Activated CD4-positive, alpha-beta memory T cell treated with anti-CD3 and anti-CD28 coated beads, Interleukin-2, amount 10 ng/mL, durations not matched to agents 7 days and 5 days (primary cell): ENCODE results near the gene TMEM132A. TPM values are rescaled to one million over a fixed set of nuclear protein-coding genes. Genes with fewer than 3 reads are reported as not detected.

Experiments
- CTCF ChIA-PET: fragments of 350-600 bp; sonication (Branson Sonifier 250); formaldehyde crosslinking; loops from one replicate; lab custom pipeline; 2021; ENCODE audit warnings: antibody characterized with exemption, inconsistent platforms; lab: Charles Lee
- POLR2A ChIA-PET: fragments of 350-600 bp; sonication (Branson Sonifier 250); formaldehyde crosslinking; loops from one replicate; lab custom pipeline; 2021; ENCODE audit warnings: antibody characterized with exemption; lab: Charles Lee
- DNase-seq: peaks from one replicate; pipeline ENCODE4 v3.0.0-alpha.2; 2020
- H3K27ac Mint-ChIP-seq: one replicate; pipeline ENCODE4 v1.8.0; 2021; ENCODE audit warnings: mild to moderate bottlenecking, mixed read lengths
- H3K27me3 Mint-ChIP-seq: one replicate; pipeline ENCODE4 v1.8.0; 2021; ENCODE audit warnings: mixed read lengths
- H3K36me3 Mint-ChIP-seq: one replicate; pipeline ENCODE4 v1.8.0; 2021; ENCODE audit warnings: low read depth, mixed read lengths
- H3K4me1 Mint-ChIP-seq: one replicate; pipeline ENCODE4 v1.8.0; 2021; ENCODE audit warnings: mixed read lengths
- H3K4me3 Mint-ChIP-seq: one replicate; pipeline ENCODE4 v1.8.0; 2021; ENCODE audit warnings: mild to moderate bottlenecking, mixed read lengths
- H3K9me3 Mint-ChIP-seq: one replicate; pipeline ENCODE4 v1.8.0; 2021; ENCODE audit warnings: mixed read lengths
- total RNA-seq, 2 experiments: library from RNA; stranded (reverse); gene quantifications; one replicate each; pipeline ENCODE4 v1.2.3, GENCODE V29; 2021

The TMEM132A gene
- total RNA-seq, 2 experiments from 2014 or later = 0.30 TPM; not detected in 1

- H3K36me3 Mint-ChIP-seq = peaks cover 19% of the 10 kb centered on the region
- H3K4me3 Mint-ChIP-seq = no peak overlapping the region
- no peak for DNase-seq
- H3K27me3 Mint-ChIP-seq = peaks cover 43% of the 10 kb centered on the region
- no peak overlapping the region for H3K27ac Mint-ChIP-seq
- CTCF ChIA-PET = no interaction called here
- POLR2A ChIA-PET = interaction anchor here (0.6 kb wide), 1 partner anchor 11 kb away, joined by 3 read pairs; no protein-coding TSS in a partner anchor
- no peaks in the 10 kb centered on the region for H3K9me3 Mint-ChIP-seq
- H3K4me1 Mint-ChIP-seq = peaks cover 15% of the 10 kb centered on the region
Measured at GRCh38 chr11:60926500-60926899, 2.2 kb downstream of the TMEM132A start.

- Mint-ChIP-seq H3K27me3 (peaks cover 43% of the 10 kb centered on the region), H3K4me1 (peaks cover 15% of the 10 kb centered on the region), H3K9me3 (no peaks in the 10 kb centered on the region), H3K4me3 (no peak overlapping the region), H3K27ac (no peak overlapping the region), H3K36me3 (peaks cover 15% of the 10 kb centered on the region)
- ChIA-PET POLR2A (no interaction called here), CTCF (no interaction called here)
- no peak for DNase-seq
Measured at GRCh38 chr11:60927061-60927592, 2.9 kb downstream of the TMEM132A start.

- Mint-ChIP-seq H3K4me1 (peaks cover 15% of the 10 kb centered on the region), H3K27ac (no peak overlapping the region), H3K27me3 (peaks cover 43% of the 10 kb centered on the region), H3K4me3 (no peak overlapping the region), H3K9me3 (no peaks in the 10 kb centered on the region), H3K36me3 (peaks cover 10% of the 10 kb centered on the region)
- CTCF ChIA-PET = no interaction called here
- POLR2A ChIA-PET = no interaction called here
- DNase-seq = no peak
Measured at GRCh38 chr11:60927600-60927999, 3.3 kb downstream of the TMEM132A start.

GRCh38 chr11:60928563-60929001, 4.3 kb downstream of the TMEM132A start:
- ChIA-PET CTCF (no interaction called here), POLR2A (interaction anchor here (1.2 kb wide), 1 partner anchor 9 kb away, joined by 3 read pairs; no protein-coding TSS in a partner anchor)
- Mint-ChIP-seq H3K27me3 (peaks cover 43% of the 10 kb centered on the region), H3K4me1 (peaks cover 13% of the 10 kb centered on the region), H3K9me3 (no peaks in the 10 kb centered on the region), H3K36me3 (peaks cover under 1% of the 10 kb centered on the region), H3K4me3 (no peak overlapping the region), H3K27ac (no peak overlapping the region)
- DNase-seq = no peak

GRCh38 chr11:60929764-60930163, 5.5 kb downstream of the TMEM132A start:
- ChIA-PET CTCF (interaction anchor here (0.8 to 0.9 kb wide), 2 partner anchors 10 to 14 kb away, joined by 3 read pairs; no protein-coding TSS in a partner anchor), POLR2A (interaction anchor here (1.3 kb wide), 1 partner anchor 13 kb away, joined by 4 read pairs; no protein-coding TSS in a partner anchor)
- Mint-ChIP-seq H3K4me1 (peaks cover 9% of the 10 kb centered on the region), H3K36me3 (no peaks in the 10 kb centered on the region), H3K27me3 (peaks cover 39% of the 10 kb centered on the region), H3K9me3 (no peaks in the 10 kb centered on the region), H3K27ac (no peak overlapping the region), H3K4me3 (no peak overlapping the region)
- no peak for DNase-seq

- no peaks in the 10 kb centered on the region for H3K36me3 Mint-ChIP-seq
- H3K4me3 Mint-ChIP-seq = no peak overlapping the region
- peaks cover 34% of the 10 kb centered on the region for H3K27me3 Mint-ChIP-seq
- POLR2A ChIA-PET = interaction anchor here (1.3 kb wide), 1 partner anchor 13 kb away, joined by 4 read pairs; no protein-coding TSS in a partner anchor
- H3K9me3 Mint-ChIP-seq = no peaks in the 10 kb centered on the region
- no peak overlapping the region for H3K27ac Mint-ChIP-seq
- CTCF ChIA-PET = interaction anchor here (0.8 to 0.9 kb wide), 2 partner anchors 11 to 14 kb away, joined by 3 read pairs; no protein-coding TSS in a partner anchor
- DNase-seq = no peak
- H3K4me1 Mint-ChIP-seq = peaks cover 5% of the 10 kb centered on the region
Measured at GRCh38 chr11:60930394-60930793, 6.1 kb downstream of the TMEM132A start.

GRCh38 chr11:60931917-60932316, 7.7 kb downstream of the TMEM132A start:
- H3K4me1 Mint-ChIP-seq = no peaks in the 10 kb centered on the region
- H3K4me3 Mint-ChIP-seq = no peak overlapping the region
- H3K27ac Mint-ChIP-seq = no peak overlapping the region
- DNase-seq = no peak
- no peaks in the 10 kb centered on the region for H3K36me3 Mint-ChIP-seq
- POLR2A ChIA-PET = no interaction called here
- no peaks in the 10 kb centered on the region for H3K9me3 Mint-ChIP-seq
- H3K27me3 Mint-ChIP-seq = peaks cover 19% of the 10 kb centered on the region
- CTCF ChIA-PET = interaction anchor here (1.3 kb wide), 1 partner anchor 16 kb away, joined by 3 read pairs; no protein-coding TSS in a partner anchor

GRCh38 chr11:60932605-60933356, 8.5 kb downstream of the TMEM132A start:
- DNase-seq = no peak
- H3K36me3 Mint-ChIP-seq = no peaks in the 10 kb centered on the region
- no peak overlapping the region for H3K27ac Mint-ChIP-seq
- no peaks in the 10 kb centered on the region for H3K9me3 Mint-ChIP-seq
- no peak overlapping the region for H3K4me3 Mint-ChIP-seq
- POLR2A ChIA-PET = no interaction called here
- CTCF ChIA-PET = no interaction called here
- H3K27me3 Mint-ChIP-seq = peaks cover 17% of the 10 kb centered on the region
- no peaks in the 10 kb centered on the region for H3K4me1 Mint-ChIP-seq

GRCh38 chr11:60933416-60934123, 9.3 kb downstream of the TMEM132A start:
- DNase-seq = no peak
- H3K9me3 Mint-ChIP-seq = no peaks in the 10 kb centered on the region

GRCh38 chr11:60934124-60934789, 10.0 kb downstream of the TMEM132A start:
- DNase-seq = no peak
- H3K27me3 Mint-ChIP-seq = peaks cover 15% of the 10 kb centered on the region
- no peaks in the 10 kb centered on the region for H3K9me3 Mint-ChIP-seq
- no peaks in the 10 kb centered on the region for H3K4me1 Mint-ChIP-seq
- H3K27ac Mint-ChIP-seq = no peak overlapping the region
- POLR2A ChIA-PET = interaction anchor here (1.0 to 1.1 kb wide), 2 partner anchors 12 to 18 kb away, joined by 3 read pairs; no protein-coding TSS in a partner anchor
- H3K4me3 Mint-ChIP-seq = no peak overlapping the region
- no peaks in the 10 kb centered on the region for H3K36me3 Mint-ChIP-seq
- CTCF ChIA-PET = no interaction called here

More at GRCh38 chr11:60933416-60934123, 9.3 kb downstream of the TMEM132A start:
- ChIA-PET CTCF (no interaction called here), POLR2A (interaction anchor here (1.0 kb wide), 1 partner anchor 12 kb away, joined by 3 read pairs; no protein-coding TSS in a partner anchor)
- peaks cover 17% of the 10 kb centered on the region for H3K27me3 Mint-ChIP-seq
- H3K4me3 Mint-ChIP-seq = no peak overlapping the region
- H3K4me1 Mint-ChIP-seq = no peaks in the 10 kb centered on the region
- no peaks in the 10 kb centered on the region for H3K36me3 Mint-ChIP-seq
- no peak overlapping the region for H3K27ac Mint-ChIP-seq

GRCh38 chr11:60934790-60935605, 10.7 kb downstream of the TMEM132A start:
- Mint-ChIP-seq H3K27ac (no peak overlapping the region), H3K27me3 (peaks cover 8% of the 10 kb centered on the region), H3K36me3 (no peaks in the 10 kb centered on the region), H3K9me3 (no peaks in the 10 kb centered on the region), H3K4me1 (no peaks in the 10 kb centered on the region), H3K4me3 (no peak overlapping the region)
- no peak for DNase-seq
- POLR2A ChIA-PET = interaction anchor here (1.0 to 1.1 kb wide), 2 partner anchors 11 to 19 kb away, joined by 3 read pairs; no protein-coding TSS in a partner anchor
- CTCF ChIA-PET = no interaction called here
